ENCODE results near the gene DUSP14. TPM values are rescaled to one million over a fixed set of nuclear protein-coding genes. Genes with fewer than 3 reads are reported as not detected.

DUSP14 gene
- total and polyA plus RNA-seq, 2 of the 13 experiments (the other 11 are each of a cell fraction or from before 2014, with no cell fraction given), result 33.5 to 39.8 TPM

DNA sequence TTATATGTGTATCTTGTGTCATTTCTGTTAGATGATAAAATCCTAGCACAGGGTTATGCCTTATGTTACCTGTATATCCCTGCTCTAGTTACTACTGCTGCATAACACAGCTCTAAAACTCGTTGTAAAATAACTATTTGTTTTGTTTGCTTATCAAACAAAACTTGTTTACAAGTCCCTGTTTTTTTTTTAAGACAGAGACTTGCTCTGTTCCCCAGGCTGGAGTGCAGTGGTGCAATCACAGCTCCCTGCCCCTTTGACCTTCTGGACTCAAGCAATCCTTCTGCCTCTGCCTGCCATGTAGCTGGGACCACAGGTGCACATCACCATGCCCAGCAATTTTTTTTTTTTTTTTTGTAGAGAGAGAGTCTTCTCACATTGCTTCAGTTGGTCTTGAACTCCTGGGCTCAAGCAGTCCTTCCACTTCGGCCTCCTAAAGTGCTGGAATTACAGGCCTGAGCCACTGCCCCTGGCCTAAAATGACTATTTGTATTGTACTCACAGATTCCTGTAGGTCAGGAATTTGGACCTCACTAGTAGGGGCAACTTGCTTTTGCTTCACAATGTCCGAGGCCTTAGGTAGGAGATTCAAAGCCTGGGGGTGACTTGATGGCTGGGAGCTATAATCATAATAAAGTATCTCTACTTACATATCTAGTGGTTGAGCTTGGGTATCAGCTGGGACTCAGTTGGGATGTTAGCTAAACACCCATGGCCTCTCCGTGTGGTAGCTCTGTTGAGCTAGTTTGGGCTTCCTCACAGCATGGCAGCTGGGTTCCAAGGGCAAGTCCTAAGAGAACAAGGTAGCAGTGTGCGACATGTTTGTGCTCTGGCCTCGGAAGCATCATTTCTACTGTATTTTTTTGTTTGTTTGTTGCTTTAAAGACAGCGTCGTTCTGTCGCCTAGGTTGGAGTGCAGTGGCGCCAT, 12.6 kb downstream of the DUSP14 start (continued):
- TF ChIP-seq MXD4 (CRISPR knock-in tag; IDR thresholded peaks at IDR 0.05), result no peak; the same call in 1 of the 2 replicates
- TF ChIP-seq, protein P1, sequence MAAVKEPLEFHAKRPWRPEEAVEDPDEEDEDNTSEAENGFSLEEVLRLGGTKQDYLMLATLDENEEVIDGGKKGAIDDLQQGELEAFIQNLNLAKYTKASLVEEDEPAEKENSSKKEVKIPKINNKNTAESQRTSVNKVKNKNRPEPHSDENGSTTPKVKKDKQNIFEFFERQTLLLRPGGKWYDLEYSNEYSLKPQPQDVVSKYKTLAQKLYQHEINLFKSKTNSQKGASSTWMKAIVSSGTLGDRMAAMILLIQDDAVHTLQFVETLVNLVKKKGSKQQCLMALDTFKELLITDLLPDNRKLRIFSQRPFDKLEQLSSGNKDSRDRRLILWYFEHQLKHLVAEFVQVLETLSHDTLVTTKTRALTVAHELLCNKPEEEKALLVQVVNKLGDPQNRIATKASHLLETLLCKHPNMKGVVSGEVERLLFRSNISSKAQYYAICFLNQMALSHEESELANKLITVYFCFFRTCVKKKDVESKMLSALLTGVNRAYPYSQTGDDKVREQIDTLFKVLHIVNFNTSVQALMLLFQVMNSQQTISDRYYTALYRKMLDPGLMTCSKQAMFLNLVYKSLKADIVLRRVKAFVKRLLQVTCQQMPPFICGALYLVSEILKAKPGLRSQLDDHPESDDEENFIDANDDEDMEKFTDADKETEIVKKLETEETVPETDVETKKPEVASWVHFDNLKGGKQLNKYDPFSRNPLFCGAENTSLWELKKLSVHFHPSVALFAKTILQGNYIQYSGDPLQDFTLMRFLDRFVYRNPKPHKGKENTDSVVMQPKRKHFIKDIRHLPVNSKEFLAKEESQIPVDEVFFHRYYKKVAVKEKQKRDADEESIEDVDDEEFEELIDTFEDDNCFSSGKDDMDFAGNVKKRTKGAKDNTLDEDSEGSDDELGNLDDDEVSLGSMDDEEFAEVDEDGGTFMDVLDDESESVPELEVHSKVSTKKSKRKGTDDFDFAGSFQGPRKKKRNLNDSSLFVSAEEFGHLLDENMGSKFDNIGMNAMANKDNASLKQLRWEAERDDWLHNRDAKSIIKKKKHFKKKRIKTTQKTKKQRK (IDR thresholded peaks at IDR 0.05; ENCODE audit: low read length), result no peak
- no peak for TF ChIP-seq ARID2 (CRISPR knock-in tag; IDR thresholded peaks at IDR 0.05; ENCODE audit: borderline replicate concordance)
- peak; percentile 76 for TF ChIP-seq ESRRA (CRISPR knock-in tag; IDR thresholded peaks at IDR 0.05; ENCODE audit: low read depth)
- TF ChIP-seq, protein P2, sequence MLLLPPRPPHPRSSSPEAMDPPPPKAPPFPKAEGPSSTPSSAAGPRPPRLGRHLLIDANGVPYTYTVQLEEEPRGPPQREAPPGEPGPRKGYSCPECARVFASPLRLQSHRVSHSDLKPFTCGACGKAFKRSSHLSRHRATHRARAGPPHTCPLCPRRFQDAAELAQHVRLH (CRISPR knock-in tag; IDR thresholded peaks at IDR 0.05; ENCODE audit: borderline replicate concordance, low read depth), result peak; percentile 69; the same call in 1 of the 2 replicates
- TF ChIP-seq, protein P3, sequence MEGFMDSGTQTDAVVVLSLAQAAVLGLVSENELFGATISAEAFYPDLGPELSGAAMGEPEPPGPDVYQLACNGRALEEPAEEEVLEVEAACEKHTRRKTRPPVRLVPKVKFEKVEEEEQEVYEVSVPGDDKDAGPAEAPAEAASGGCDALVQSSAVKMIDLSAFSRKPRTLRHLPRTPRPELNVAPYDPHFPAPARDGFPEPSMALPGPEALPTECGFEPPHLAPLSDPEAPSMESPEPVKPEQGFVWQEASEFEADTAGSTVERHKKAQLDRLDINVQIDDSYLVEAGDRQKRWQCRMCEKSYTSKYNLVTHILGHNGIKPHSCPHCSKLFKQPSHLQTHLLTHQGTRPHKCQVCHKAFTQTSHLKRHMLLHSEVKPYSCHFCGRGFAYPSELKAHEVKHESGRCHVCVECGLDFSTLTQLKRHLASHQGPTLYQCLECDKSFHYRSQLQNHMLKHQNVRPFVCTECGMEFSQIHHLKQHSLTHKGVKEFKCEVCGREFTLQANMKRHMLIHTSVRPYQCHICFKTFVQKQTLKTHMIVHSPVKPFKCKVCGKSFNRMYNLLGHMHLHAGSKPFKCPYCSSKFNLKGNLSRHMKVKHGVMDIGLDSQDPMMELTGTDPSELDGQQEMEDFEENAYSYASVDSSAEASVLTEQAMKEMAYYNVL (CRISPR knock-in tag; IDR thresholded peaks at IDR 0.05; ENCODE audit: borderline replicate concordance), result no peak
- TF ChIP-seq, protein P4, sequence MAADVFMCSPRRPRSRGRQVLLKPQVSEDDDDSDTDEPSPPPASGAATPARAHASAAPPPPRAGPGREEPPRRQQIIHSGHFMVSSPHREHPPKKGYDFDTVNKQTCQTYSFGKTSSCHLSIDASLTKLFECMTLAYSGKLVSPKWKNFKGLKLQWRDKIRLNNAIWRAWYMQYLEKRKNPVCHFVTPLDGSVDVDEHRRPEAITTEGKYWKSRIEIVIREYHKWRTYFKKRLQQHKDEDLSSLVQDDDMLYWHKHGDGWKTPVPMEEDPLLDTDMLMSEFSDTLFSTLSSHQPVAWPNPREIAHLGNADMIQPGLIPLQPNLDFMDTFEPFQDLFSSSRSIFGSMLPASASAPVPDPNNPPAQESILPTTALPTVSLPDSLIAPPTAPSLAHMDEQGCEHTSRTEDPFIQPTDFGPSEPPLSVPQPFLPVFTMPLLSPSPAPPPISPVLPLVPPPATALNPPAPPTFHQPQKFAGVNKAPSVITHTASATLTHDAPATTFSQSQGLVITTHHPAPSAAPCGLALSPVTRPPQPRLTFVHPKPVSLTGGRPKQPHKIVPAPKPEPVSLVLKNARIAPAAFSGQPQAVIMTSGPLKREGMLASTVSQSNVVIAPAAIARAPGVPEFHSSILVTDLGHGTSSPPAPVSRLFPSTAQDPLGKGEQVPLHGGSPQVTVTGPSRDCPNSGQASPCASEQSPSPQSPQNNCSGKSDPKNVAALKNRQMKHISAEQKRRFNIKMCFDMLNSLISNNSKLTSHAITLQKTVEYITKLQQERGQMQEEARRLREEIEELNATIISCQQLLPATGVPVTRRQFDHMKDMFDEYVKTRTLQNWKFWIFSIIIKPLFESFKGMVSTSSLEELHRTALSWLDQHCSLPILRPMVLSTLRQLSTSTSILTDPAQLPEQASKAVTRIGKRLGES (CRISPR knock-in tag; IDR thresholded peaks at IDR 0.05; ENCODE audit: borderline replicate concordance), result no peak
- no peak for TF ChIP-seq TRIM24 (CRISPR knock-in tag; IDR thresholded peaks at IDR 0.05)
- no peak for TF ChIP-seq ZNF598 (CRISPR knock-in tag; IDR thresholded peaks at IDR 0.05; ENCODE audit: borderline replicate concordance)
- TF ChIP-seq GTF3A (CRISPR knock-in tag; conservative IDR thresholded peaks at IDR 0.05), result no peak
- no peak for TF ChIP-seq ISX (CRISPR knock-in tag; conservative IDR thresholded peaks at IDR 0.05)
- TF ChIP-seq ATRX (CRISPR knock-in tag; IDR thresholded peaks at IDR 0.05; ENCODE audit: borderline replicate concordance), result no peak
- TF ChIP-seq, protein P5, sequence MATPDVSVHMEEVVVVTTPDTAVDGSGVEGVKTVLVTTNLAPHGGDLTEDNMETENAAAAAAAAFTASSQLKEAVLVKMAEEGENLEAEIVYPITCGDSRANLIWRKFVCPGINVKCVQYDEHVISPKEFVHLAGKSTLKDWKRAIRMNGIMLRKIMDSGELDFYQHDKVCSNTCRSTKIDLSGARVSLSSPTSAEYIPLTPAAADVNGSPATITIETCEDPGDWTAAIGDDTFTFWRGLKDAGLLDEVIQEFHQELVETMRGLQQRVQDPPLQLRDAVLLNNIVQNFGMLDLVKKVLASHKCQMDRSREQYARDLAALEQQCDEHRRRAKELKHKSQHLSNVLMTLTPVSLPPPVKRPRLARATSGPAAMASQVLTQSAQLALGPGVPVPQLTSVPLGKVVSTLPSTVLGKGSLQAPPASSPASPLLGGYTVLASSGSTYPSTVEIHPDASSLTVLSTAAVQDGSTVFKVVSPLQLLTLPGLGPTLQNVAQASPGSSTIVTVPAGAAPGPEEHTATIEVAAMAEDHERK (CRISPR knock-in tag; IDR thresholded peaks at IDR 0.05; ENCODE audit: low read depth), result no peak
- TF ChIP-seq, protein P6, sequence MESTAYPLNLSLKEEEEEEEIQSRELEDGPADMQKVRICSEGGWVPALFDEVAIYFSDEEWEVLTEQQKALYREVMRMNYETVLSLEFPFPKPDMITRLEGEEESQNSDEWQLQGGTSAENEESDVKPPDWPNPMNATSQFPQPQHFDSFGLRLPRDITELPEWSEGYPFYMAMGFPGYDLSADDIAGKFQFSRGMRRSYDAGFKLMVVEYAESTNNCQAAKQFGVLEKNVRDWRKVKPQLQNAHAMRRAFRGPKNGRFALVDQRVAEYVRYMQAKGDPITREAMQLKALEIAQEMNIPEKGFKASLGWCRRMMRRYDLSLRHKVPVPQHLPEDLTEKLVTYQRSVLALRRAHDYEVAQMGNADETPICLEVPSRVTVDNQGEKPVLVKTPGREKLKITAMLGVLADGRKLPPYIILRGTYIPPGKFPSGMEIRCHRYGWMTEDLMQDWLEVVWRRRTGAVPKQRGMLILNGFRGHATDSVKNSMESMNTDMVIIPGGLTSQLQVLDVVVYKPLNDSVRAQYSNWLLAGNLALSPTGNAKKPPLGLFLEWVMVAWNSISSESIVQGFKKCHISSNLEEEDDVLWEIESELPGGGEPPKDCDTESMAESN (CRISPR knock-in tag; conservative IDR thresholded peaks at IDR 0.05), result peak; percentile 57; the same call in 1 of the 2 replicates
- TF ChIP-seq CHD4 (IDR thresholded peaks at IDR 0.05; ENCODE audit: borderline replicate concordance, low read length), result peak; percentile 66; the same call in 1 of the 2 replicates

All from HepG2 (cell line).